Heart left ventricle (tissue), 16 donors: Measurements from ENCODE around the gene CCDC92. TPM values are rescaled to one million over a fixed set of nuclear protein-coding genes. Genes with fewer than 3 reads are reported as not detected.
A peak's percentile ranks its signal among the peaks of the same experiment; 100 is the strongest.

Source experiments
- ATAC-seq, 4 donors: fragments of 200-7000 bp; cut with Tn5 transposase; one replicate each; pipeline ENCODE4 v1.9.1; 2020 to 2022; ENCODE audit warnings: moderate library complexity in 4 of 4, mild to moderate bottlenecking in 3 of 4, moderate number of reproducible peaks in 1 of 4
- DNase-seq, 5 donors: peaks; one replicate each; pipeline ENCODE4 v3.0.0-alpha.2; 2020
- H3K27ac ChIP-seq, 12 donors: fragments of 200-600 bp; sonication (generic) in 4 of 12; one replicate each; pipeline versions ENCODE4 v1.5.0 to v1.8.0; 2016 to 2022; ENCODE audit warnings: mild to moderate bottlenecking in 2 of 12
- H3K27me3 ChIP-seq, 9 donors: fragments of 200-600 bp; sonication (generic) in 2 of 9; one replicate each; pipeline versions ENCODE4 v1.5.1 to v1.8.0; 2016 to 2022; ENCODE audit warnings: mild to moderate bottlenecking in 3 of 9
- H3K36me3 ChIP-seq, 9 donors: fragments of 200-600 bp; sonication (generic) in 2 of 9; one replicate each; pipeline versions ENCODE4 v1.5.0 to v1.8.0; 2018 to 2022; ENCODE audit warnings: mild to moderate bottlenecking in 2 of 9
- H3K4me1 ChIP-seq, 12 donors: fragments of 200-600 bp; sonication (generic) in 4 of 12; one replicate each; pipeline versions ENCODE4 v1.5.0 to v1.8.0; 2016 to 2022; ENCODE audit warnings: mild to moderate bottlenecking in 3 of 12
- H3K4me3 ChIP-seq, 12 donors: fragments of 200-600 bp; sonication (generic) in 4 of 12; one replicate each; pipeline versions ENCODE4 v1.5.0 to v1.8.0; 2017 to 2022; ENCODE audit warnings: mild to moderate bottlenecking in 9 of 12, moderate library complexity in 4 of 12
- H3K9me3 ChIP-seq, 12 donors: fragments of 200-600 bp; sonication (generic) in 4 of 12; one replicate each; pipeline versions ENCODE4 v1.5.0 to v1.8.0; 2016 to 2022; ENCODE audit warnings: mild to moderate bottlenecking in 1 of 12
- CTCF ChIP-seq, 12 donors: fragments of 200-600 bp; sonication (generic) in 4 of 12; IDR thresholded peaks; one replicate each; pipeline versions ENCODE4 v1.5.0 to v1.8.0; 2018 to 2022; ENCODE audit warnings: antibody characterized with exemption in 12 of 12, mild to moderate bottlenecking in 5 of 12
- POLR2A ChIP-seq, 2 donors: fragments of 450-650 bp; IDR thresholded peaks; one replicate each; pipeline ENCODE4 v1.6.1; 2017; ENCODE audit warnings: antibody characterized with exemption in 2 of 2, mild to moderate bottlenecking in 2 of 2, moderate library complexity in 2 of 2
- WGBS, 4 donors: extraction: QIAGEN DNeasy Blood & Tissue Kit in 2 of 4; methylation state at CpG; one replicate each; pipeline versions ENCODE4 v1.1.5 to v1.1.7; 2013 to 2018; 5-methylcytosine and 5-hydroxymethylcytosine counted together
- intact Hi-C, 10 donors: fragments of 100-400 bp; cut with DNase I; formaldehyde crosslinking; loops; one replicate each; pipeline versions ENCODE4 v1.11.1 to v1.14.2; 2022
- polyA plus RNA-seq, 2 donors: library from polyadenylated mRNA; stranded (reverse); fragments of 200-250 nt; gene quantifications; one replicate each; pipeline ENCODE4 v1.2.3, GENCODE V29; 2013
- total RNA-seq, 9 donors: library from RNA; depleted of rRNA in 2 of 9; stranded (reverse); fragments of >200 nt in 2 of 9; fragmentation: NEBNext Ultra II Directional in 3 of 9; extraction: Animal tissue kit (Norgen Biotek cat#: 25700) in 3 of 9; gene quantifications; one replicate each; pipeline versions ENCODE4 v1.1.0 to v1.2.4, GENCODE V29; 2016 to 2023
- donor health status: ischemic (EF 13 %, LVEDD 7.1; RV severe dilation, severe dysfunction).
- donor health status: healthy with polysubstance abuse.
- donor health status: DM: no; HTN: yes; CAD: no.
- donor health status: DM: no; HTN: no; CAD: no.
- donor health status: ischemic (EF 25% LVEDD 6.9; RV normal size, moderate dysfunction).
- donor health status: ischemic (EF 25% LVEDD 5.7; RV mildly dilated, moderate dysfunction).
- donor health status: healthy.
- donor health status: DM: yes; HTN: yes; CAD: no.
- donor health status: ischemic (EF 35%, LVEDD 5.7; RV mildly dilated, moderate dysfunction).
- donor health status: nonischemic (EF 11% LVEDD 7.7; RV severe dilation, severe dysfunction).
- donor health status: DM: yes; HTN: yes; CAD: no.
- donor health status: PGD.
- donor health status: ischemic (EF 29% LVEDD 5.4; RV normal size, mild dysfunction).
- donor health status: nonischemic (EF 23%, LVEDD 6.1; RV moderate dilation, normal function).

Gene CCDC92
- total and polyA plus RNA-seq, 11 donors: 37.8 to 86.1 (median 58.1) TPM

- ATAC-seq (peak in 2 of 4 donors; percentile 26 to 52), DNase-seq (peak in 1 of 5 donors; percentile 28)
- intact Hi-C loops: loop anchor here in 1 of 10 donors (5.0 kb wide), 1 partner anchor 37 kb away; no protein-coding TSS in a partner anchor
- no peak overlapping the region for H3K4me3 ChIP-seq
- peaks cover 7 to 82% (median 45%) of the 10 kb centered on the region in 12 donors for H3K4me1 ChIP-seq
- H3K36me3 ChIP-seq: peaks cover 0 to 51% (median 31%) of the 10 kb centered on the region in 9 donors
- 44 to 59% (median 47%) methylated on average over 4 of the region's 4 CpGs for WGBS, 4 donors
- no peak for TF ChIP-seq CTCF (IDR thresholded peaks at IDR 0.05)
- TF ChIP-seq POLR2A (IDR thresholded peaks at IDR 0.05): no peak
- peak overlapping the region in 10 of 12 donors; percentile 2 to 62 (median 42) for H3K27ac ChIP-seq
- H3K27me3 ChIP-seq: no peaks in the 10 kb centered on the region
- no peaks in the 10 kb centered on the region for H3K9me3 ChIP-seq
These were observed 17.9 kb upstream of the CCDC92 start for GRCh38 chr12:123990511-123990910.

GRCh38 chr12:123989753-123990152 lies 17.1 kb upstream of the CCDC92 start:
- H3K9me3 ChIP-seq: no peaks in the 10 kb centered on the region
- TF ChIP-seq POLR2A (IDR thresholded peaks at IDR 0.05) (no peak), CTCF (IDR thresholded peaks at IDR 0.05) (no peak)
- peak overlapping the region in 10 of 12 donors; percentile 2 to 62 (median 44) for H3K27ac ChIP-seq
- intact Hi-C loops: loop anchor here in 4 of 10 donors (5.0 kb wide), 2 partner anchors 38 to 82 kb away; no protein-coding TSS in a partner anchor
- DNase-seq: no peak
- peak in 2 of 4 donors; percentile 19 to 38 for ATAC-seq
- H3K27me3 ChIP-seq: no peaks in the 10 kb centered on the region
- 29 to 42% (median 37%) methylated on average over 1 of the region's 1 CpG for WGBS, 4 donors
- no peak overlapping the region for H3K4me3 ChIP-seq
- H3K36me3 ChIP-seq: peaks cover 0 to 51% (median 31%) of the 10 kb centered on the region in 9 donors
- peaks cover 7 to 80% (median 44%) of the 10 kb centered on the region in 12 donors for H3K4me1 ChIP-seq

- ATAC-seq (no peak), DNase-seq (no peak)
- Histone ChIP-seq H3K9me3 (no peaks in the 10 kb centered on the region), H3K27me3 (no peaks in the 10 kb centered on the region), H3K4me1 (peaks cover 7 to 82% (median 48%) of the 10 kb centered on the region in 12 donors), H3K36me3 (peaks cover 0 to 51% (median 31%) of the 10 kb centered on the region in 9 donors), H3K27ac (peak overlapping the region in 10 of 12 donors; percentile 2 to 62 (median 40)), H3K4me3 (no peak overlapping the region)
- 70 to 78% (median 75%) methylated on average over 5 of the region's 5 CpGs for WGBS, 4 donors
- intact Hi-C loops: loop anchor here in 3 of 10 donors (5.0 kb wide), 2 partner anchors 38 to 82 kb away; no protein-coding TSS in a partner anchor
- TF ChIP-seq CTCF (IDR thresholded peaks at IDR 0.05): no peak
- TF ChIP-seq POLR2A (IDR thresholded peaks at IDR 0.05): no peak
These were observed 16.5 kb upstream of the CCDC92 start for GRCh38 chr12:123989168-123989567.

- WGBS, 4 donors: 70 to 82% (median 80%) methylated on average over 2 of the region's 2 CpGs
- H3K4me1 ChIP-seq: peaks cover 7 to 82% (median 51%) of the 10 kb centered on the region in 12 donors
- no peaks in the 10 kb centered on the region for H3K27me3 ChIP-seq
- intact Hi-C loops: loop anchor here in 3 of 10 donors (5.0 kb wide), 2 partner anchors 40 to 80 kb away; no protein-coding TSS in a partner anchor
- ATAC-seq (no peak), DNase-seq (no peak)
- TF ChIP-seq POLR2A (IDR thresholded peaks at IDR 0.05) (no peak), CTCF (IDR thresholded peaks at IDR 0.05) (no peak)
- H3K4me3 ChIP-seq: no peak overlapping the region
- H3K9me3 ChIP-seq: no peaks in the 10 kb centered on the region
- H3K36me3 ChIP-seq: peaks cover 0 to 47% (median 27%) of the 10 kb centered on the region in 9 donors
- peak overlapping the region in 10 of 12 donors; percentile 25 to 78 (median 43) for H3K27ac ChIP-seq
These were observed 14.4 kb upstream of the CCDC92 start for GRCh38 chr12:123987022-123987421.
